GM12878 (cell line): ENCODE results near the gene CDC42BPB. TPM values are rescaled to one million over a fixed set of nuclear protein-coding genes. Genes with fewer than 3 reads are reported as not detected.

Experiments
- ATAC-seq: fragments of 200-7000 bp; cut with Tn5 transposase; 3 replicates; pipeline ENCODE4 v1.9.1; 2020; ENCODE audit warnings: mild to moderate bottlenecking, moderate library complexity
- BruUV-seq: library from RNA; stranded (reverse); fragments of 400-500 nt; replicated peaks from 2 replicates; lab custom pipeline; 2021; lab: Mats Ljungman, UMichigan
- CTCF ChIA-PET: fragments of 300-600 bp; sonication (Branson Sonifier 250); formaldehyde crosslinking; extraction: SDS; loops from one replicate; lab custom pipeline; 2021; ENCODE audit warnings: inconsistent platforms; lab: Yijun Ruan, JAX
- POLR2A ChIA-PET: fragments of 350-600 bp; formaldehyde crosslinking; extraction: SDS; loops from one replicate; lab custom pipeline; 2021; ENCODE audit warnings: inconsistent platforms; lab: Charles Lee
- RAD21 ChIA-PET: fragments of 300-600 bp; sonication (Branson Sonifier 250); formaldehyde crosslinking; loops from one replicate; lab custom pipeline; 2023; ENCODE audit warnings: antibody characterized with exemption; ENCODE audit not compliant: unreplicated experiment; lab: Charles Lee
- SMC1A ChIA-PET: fragments of 300-600 bp; sonication (Branson Sonifier 250); formaldehyde crosslinking; loops from one replicate; lab custom pipeline; 2023; ENCODE audit not compliant: unreplicated experiment, uncharacterized antibody; lab: Charles Lee
- DNase-seq: peaks from one replicate; pipeline ENCODE4 v3.0.0-alpha.2; 2011; ENCODE audit warnings: low read depth, low spot score
- FAIRE-seq: peaks from 3 replicates; lab custom pipeline; 2011; peaks lifted over from hg19 to GRCh38; lab: Jason Lieb, UNC
- H2AFZ ChIP-seq: 2 replicates; pipeline ENCODE4 v1.6.0; 2011; ENCODE audit warnings: low read depth, low read length, control low read depth; ENCODE audit not compliant: control insufficient read depth
- H3K27ac ChIP-seq: 2 replicates; pipeline ENCODE4 v1.5.1; 2011; ENCODE audit warnings: control low read depth; ENCODE audit not compliant: control insufficient read depth, insufficient read depth
- H3K27me3 ChIP-seq, 2 experiments: replicated peaks in 1 of 2; 2 replicates each; pipeline versions ENCODE4 v1.6.0 to v1.6.1; 2011; ENCODE audit warnings: low read length in 1 of 2; ENCODE audit not compliant: control insufficient read depth in 2 of 2, insufficient read depth in 2 of 2
- H3K36me3 ChIP-seq, 2 experiments: 2 replicates each; pipeline ENCODE4 v1.5.1; 2011; ENCODE audit warnings: low read length in 1 of 2; ENCODE audit not compliant: control insufficient read depth in 2 of 2, insufficient read depth in 2 of 2
- H3K4me1 ChIP-seq: 2 replicates; pipeline ENCODE4 v1.6.1; 2011; ENCODE audit warnings: mild to moderate bottlenecking, low read length, moderate library complexity, mixed read lengths; ENCODE audit not compliant: control insufficient read depth, insufficient read depth
- H3K4me2 ChIP-seq: 2 replicates; pipeline ENCODE4 v1.6.0; 2011; ENCODE audit warnings: control low read depth; ENCODE audit not compliant: control insufficient read depth, insufficient read depth
- H3K4me3 ChIP-seq: fragments of 200-600 bp; sonication (generic); 2 replicates; pipeline ENCODE4 v1.5.1; 2016
- H3K79me2 ChIP-seq: 2 replicates; pipeline ENCODE4 v1.6.0; 2011; ENCODE audit warnings: low read length; ENCODE audit not compliant: control insufficient read depth, insufficient read depth
- H3K9ac ChIP-seq: 2 replicates; pipeline ENCODE4 v1.8.0; 2011; ENCODE audit warnings: low read length, control low read depth, mixed read lengths; ENCODE audit not compliant: control insufficient read depth, insufficient read depth
- H3K9me3 ChIP-seq: replicated peaks from 3 replicates; pipeline ENCODE4 v1.5.1; 2011; ENCODE audit warnings: mild to moderate bottlenecking, low read length; ENCODE audit not compliant: control insufficient read depth, insufficient read depth
- H4K20me1 ChIP-seq: 2 replicates; pipeline ENCODE4 v1.6.0; 2011; ENCODE audit not compliant: control insufficient read depth, insufficient read depth
- IRF4 ChIP-seq: IDR thresholded peaks from 2 replicates; pipeline ENCODE4 v1.6.1; 2011; ENCODE audit warnings: low read depth, low read length
- KDM1A ChIP-seq: fragments of 200-600 bp; sonication (generic); IDR thresholded peaks from 2 replicates; pipeline ENCODE4 v1.6.1; 2016; ENCODE audit warnings: borderline replicate concordance
- MYC ChIP-seq: IDR thresholded peaks from 2 replicates; pipeline ENCODE4 v1.6.1; 2011; ENCODE audit warnings: mild to moderate bottlenecking, low read length, moderate library complexity, inconsistent platforms; ENCODE audit not compliant: insufficient read depth, insufficient replicate concordance, insufficient read length, severe bottlenecking
- NR2C2 ChIP-seq: IDR thresholded peaks from 2 replicates; pipeline ENCODE4 v1.6.1; 2011; ENCODE audit warnings: borderline replicate concordance, low read depth; ENCODE audit not compliant: control insufficient read depth, insufficient read length
- POLR2AphosphoS2 ChIP-seq: IDR thresholded peaks from 2 replicates; pipeline ENCODE4 v1.6.1; 2011; ENCODE audit warnings: low read depth, mild to moderate bottlenecking, low read length, improper control_type of control experiment, moderate library complexity
- ZZZ3 ChIP-seq: IDR thresholded peaks from 2 replicates; pipeline ENCODE4 v1.6.1; 2011; ENCODE audit warnings: low read depth; ENCODE audit not compliant: control insufficient read depth, insufficient read length
- WGBS: methylation state at CpG from one replicate; pipeline ENCODE4 v1.1.6; 2016; ENCODE audit warnings: low lambda C conversion rate; ENCODE audit not compliant: insufficient replicate concordance, insufficient coverage; ENCODE audit errors: missing lambda C conversion rate; 5-methylcytosine and 5-hydroxymethylcytosine counted together
- in situ Hi-C: fragments of 300-500 bp; cut with MboI; formaldehyde crosslinking; loops from 9 replicates; pipeline ENCODE4 v1.14.3; 2018; ENCODE audit warnings: mixed read lengths
- intact Hi-C: fragments of 100-400 bp; cut with micrococcal nuclease; formaldehyde crosslinking; loops from one replicate; pipeline ENCODE4 v1.14.2; 2022; ENCODE audit not compliant: unreplicated experiment
- polyA plus RNA-seq, 11 experiments: library from polyadenylated mRNA; depleted of rRNA in 4 of 11; unstranded in 6 of 11; stranded (reverse) in 5 of 11; fragments of >200 nt; fragmentation: Nextera tagmentation in 4 of 11; fragmentation: Illumina TruSeq in 1 of 11; extraction: Ambion mirVana in 4 of 11; extraction: Trizol in 1 of 11; gene quantifications; 1 replicate in 1 of 11; 2 replicates in 10 of 11; pipeline versions ENCODE4 v1.2.1 to v1.2.3, GENCODE V29; 2011 to 2016; ENCODE audit warnings: inconsistent platforms in 2 of 11, missing spikeins in 2 of 11, low read depth in 1 of 11
- total RNA-seq, 4 experiments: library from RNA; depleted of rRNA in 3 of 4; stranded (reverse); fragments of >200 nt in 3 of 4; fragmentation: Illumina TruSeq in 1 of 4; extraction: Trizol in 1 of 4; gene quantifications; 2 replicates each; pipeline versions ENCODE4 v1.2.1 to v1.2.3, GENCODE V29; 2013 to 2021
- TF ChIP-seq, protein P1 (sequence below): IDR thresholded peaks from 2 replicates; pipeline ENCODE4 v1.6.1; 2011; ENCODE audit warnings: borderline replicate concordance, low read depth, mild to moderate bottlenecking, moderate library complexity, low read length; ENCODE audit not compliant: insufficient read depth, poor library complexity, severe bottlenecking

CDC42BPB gene
- total and polyA plus RNA-seq, 10 of the 15 experiments (the other 5 are each of a cell fraction or from before 2014, with no cell fraction given) = 0.42 to 22.1 (median 13.3) TPM

DNA sequence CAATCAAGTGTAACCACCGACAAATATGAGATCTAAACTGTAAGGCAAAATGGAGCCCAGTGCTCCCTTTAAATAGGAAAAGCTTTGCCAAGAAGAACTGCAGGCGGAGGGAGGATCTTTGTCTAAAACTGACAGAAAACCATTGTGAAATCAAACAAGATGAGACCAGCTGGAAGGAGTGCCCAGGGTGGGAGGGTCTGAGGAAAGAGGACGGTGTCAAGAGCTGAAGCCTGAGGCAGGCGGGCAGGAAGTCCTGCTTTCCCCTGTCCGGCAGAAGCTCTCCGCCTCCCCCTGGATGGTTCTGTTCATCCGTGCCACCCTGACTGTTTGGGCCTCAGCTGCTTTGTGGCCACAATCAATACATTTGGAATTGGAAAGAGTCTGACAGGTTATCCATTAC, 37.5 kb downstream of the CDC42BPB start:
- SMC1A ChIA-PET = no interaction called here
- 78% methylated on average over 7 of the region's 7 CpGs for WGBS
- Histone ChIP-seq H2AFZ (no peak overlapping the region), H3K27me3 (no peaks in the 10 kb centered on the region), H4K20me1 (no peaks in the 10 kb centered on the region), H3K9ac (no peak overlapping the region)
- intact Hi-C loops (no loop called here), in situ Hi-C loops (no loop called here)
- DNase-seq = no peak
- TF ChIP-seq, protein P1, sequence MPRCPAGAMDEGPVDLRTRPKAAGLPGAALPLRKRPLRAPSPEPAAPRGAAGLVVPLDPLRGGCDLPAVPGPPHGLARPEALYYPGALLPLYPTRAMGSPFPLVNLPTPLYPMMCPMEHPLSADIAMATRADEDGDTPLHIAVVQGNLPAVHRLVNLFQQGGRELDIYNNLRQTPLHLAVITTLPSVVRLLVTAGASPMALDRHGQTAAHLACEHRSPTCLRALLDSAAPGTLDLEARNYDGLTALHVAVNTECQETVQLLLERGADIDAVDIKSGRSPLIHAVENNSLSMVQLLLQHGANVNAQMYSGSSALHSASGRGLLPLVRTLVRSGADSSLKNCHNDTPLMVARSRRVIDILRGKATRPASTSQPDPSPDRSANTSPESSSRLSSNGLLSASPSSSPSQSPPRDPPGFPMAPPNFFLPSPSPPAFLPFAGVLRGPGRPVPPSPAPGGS = no peak
- TF ChIP-seq IRF4 (no peak), ZZZ3 (no peak), NR2C2 (no peak), MYC (no peak), KDM1A (no peak), POLR2AphosphoS2 (no peak)
- TF ChIP-seq, all 136 proteins: peak for 0
- Histone ChIP-seq H3K4me2 (no peak overlapping the region), H3K9me3 (no peaks in the 10 kb centered on the region), H3K4me3 (no peak overlapping the region), H3K27ac (no peak overlapping the region), H3K36me3 (no peaks in the 10 kb centered on the region; a peak in 2 of 4 replicates), H3K79me2 (peaks cover 4% of the 10 kb centered on the region), H3K4me1 (peaks cover 5% of the 10 kb centered on the region)
- CTCF ChIA-PET = interaction anchor here (1.0 kb wide), 1 partner anchor 12 kb away, joined by 3 read pairs; no protein-coding TSS in a partner anchor
- RAD21 ChIA-PET = no interaction called here
- FAIRE-seq (no peak), ATAC-seq (no peak)
- BruUV-seq = no TSS peak
- POLR2A ChIA-PET = no interaction called here
